ENCODE data around the gene UTY.

DNA sequence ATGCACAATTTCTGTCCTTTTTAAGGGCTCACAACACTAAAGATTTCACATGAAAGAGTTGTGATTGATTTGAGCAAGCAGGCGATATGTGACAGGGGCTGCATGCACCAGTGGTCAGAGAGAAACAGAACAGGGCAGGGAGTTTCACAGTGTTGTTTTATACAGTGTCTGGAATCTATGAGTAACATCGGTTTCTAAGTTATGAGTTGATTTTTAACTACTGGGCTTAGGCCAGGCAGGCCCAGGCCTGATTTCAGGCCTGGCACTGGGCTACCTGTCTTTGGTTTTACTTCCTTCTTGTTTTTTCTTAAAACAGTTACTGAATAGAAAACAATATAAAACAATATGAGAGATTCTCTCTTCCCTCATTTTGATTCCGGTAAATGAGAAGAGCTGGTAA lies 13.9 kb upstream of the UTY start:
- TF ChIP-seq, protein P1, sequence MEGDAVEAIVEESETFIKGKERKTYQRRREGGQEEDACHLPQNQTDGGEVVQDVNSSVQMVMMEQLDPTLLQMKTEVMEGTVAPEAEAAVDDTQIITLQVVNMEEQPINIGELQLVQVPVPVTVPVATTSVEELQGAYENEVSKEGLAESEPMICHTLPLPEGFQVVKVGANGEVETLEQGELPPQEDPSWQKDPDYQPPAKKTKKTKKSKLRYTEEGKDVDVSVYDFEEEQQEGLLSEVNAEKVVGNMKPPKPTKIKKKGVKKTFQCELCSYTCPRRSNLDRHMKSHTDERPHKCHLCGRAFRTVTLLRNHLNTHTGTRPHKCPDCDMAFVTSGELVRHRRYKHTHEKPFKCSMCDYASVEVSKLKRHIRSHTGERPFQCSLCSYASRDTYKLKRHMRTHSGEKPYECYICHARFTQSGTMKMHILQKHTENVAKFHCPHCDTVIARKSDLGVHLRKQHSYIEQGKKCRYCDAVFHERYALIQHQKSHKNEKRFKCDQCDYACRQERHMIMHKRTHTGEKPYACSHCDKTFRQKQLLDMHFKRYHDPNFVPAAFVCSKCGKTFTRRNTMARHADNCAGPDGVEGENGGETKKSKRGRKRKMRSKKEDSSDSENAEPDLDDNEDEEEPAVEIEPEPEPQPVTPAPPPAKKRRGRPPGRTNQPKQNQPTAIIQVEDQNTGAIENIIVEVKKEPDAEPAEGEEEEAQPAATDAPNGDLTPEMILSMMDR (IDR thresholded peaks at IDR 0.05): no peak
- TF ChIP-seq POLR2A (IDR thresholded peaks at IDR 0.05): no peak
